HG03039 (cell line): ENCODE results near the gene HIVEP3.

Experiments used
- ATAC-seq: cut with Tn5 transposase; IDR thresholded peaks from one replicate; pipeline ENCODE4 v1.9.1; 2021; ENCODE audit warnings: mild to moderate bottlenecking, moderate library complexity; ENCODE audit not compliant: unreplicated experiment

HIVEP3 gene

GRCh38 chr1:41673806-41674205, 244.9 kb downstream of the HIVEP3 start:
- ATAC-seq: no peak

- ATAC-seq: peak; percentile 45
These were observed 245.3 kb downstream of the HIVEP3 start for GRCh38 chr1:41673378-41673777.

GRCh38 chr1:41672641-41673361, 245.9 kb downstream of the HIVEP3 start:
- peak; percentile 16 for ATAC-seq

- ATAC-seq: no peak
These were observed 246.5 kb downstream of the HIVEP3 start for GRCh38 chr1:41672173-41672572.

GRCh38 chr1:41671116-41671755, 247.5 kb downstream of the HIVEP3 start:
- ATAC-seq: no peak

GRCh38 chr1:41670217-41670957, 248.3 kb downstream of the HIVEP3 start:
- ATAC-seq: no peak

GRCh38 chr1:41668967-41669366, 249.8 kb downstream of the HIVEP3 start:
- no peak for ATAC-seq

- no peak for ATAC-seq
These were observed 250.6 kb downstream of the HIVEP3 start for GRCh38 chr1:41668054-41668660.

GRCh38 chr1:41666981-41667631, 251.6 kb downstream of the HIVEP3 start:
- no peak for ATAC-seq

GRCh38 chr1:41665962-41666917, 252.5 kb downstream of the HIVEP3 start:
- ATAC-seq: no peak

GRCh38 chr1:41664861-41665640, 253.7 kb downstream of the HIVEP3 start:
- ATAC-seq: no peak

- ATAC-seq: no peak
These were observed 254.9 kb downstream of the HIVEP3 start for GRCh38 chr1:41663671-41664400.

GRCh38 chr1:41662765-41663437, 255.8 kb downstream of the HIVEP3 start:
- ATAC-seq: no peak

- ATAC-seq: peak; percentile 40
These were observed 256.5 kb downstream of the HIVEP3 start for GRCh38 chr1:41662061-41662764.

- ATAC-seq: peak; percentile 8
These were observed 257.2 kb downstream of the HIVEP3 start for GRCh38 chr1:41661428-41662060.

- no peak for ATAC-seq
These were observed 257.9 kb downstream of the HIVEP3 start for GRCh38 chr1:41660570-41661427.
